Nephron progenitor cell (in vitro differentiated cells): ENCODE data around the gene TDRKH.
A peak's percentile ranks its signal among the peaks of the same experiment; 100 is the strongest.

Source experiments
- DNase-seq: peaks from one replicate; pipeline ENCODE4 v3.0.0; 2021
- H3K27ac Mint-ChIP-seq: 2 replicates; pipeline ENCODE4 v1.8.0; 2021; ENCODE audit warnings: mild to moderate bottlenecking, moderate library complexity, mixed read lengths
- H3K27me3 Mint-ChIP-seq: 2 replicates; pipeline ENCODE4 v1.8.0; 2021; ENCODE audit warnings: mild to moderate bottlenecking, low read depth, mixed read lengths; ENCODE audit not compliant: poor library complexity
- H3K36me3 Mint-ChIP-seq: 2 replicates; pipeline ENCODE4 v1.8.0; 2021; ENCODE audit warnings: low read depth, mixed read lengths
- H3K4me1 Mint-ChIP-seq: 2 replicates; pipeline ENCODE4 v1.8.0; 2021; ENCODE audit warnings: mixed read lengths
- H3K4me3 Mint-ChIP-seq: 2 replicates; pipeline ENCODE4 v1.8.0; 2021; ENCODE audit warnings: mild to moderate bottlenecking, moderate library complexity, mixed read lengths
- H3K9me3 Mint-ChIP-seq: 2 replicates; pipeline ENCODE4 v1.8.0; 2021; ENCODE audit warnings: mild to moderate bottlenecking, moderate library complexity, mixed read lengths
- CTCF ChIP-seq: fragments of 200-600 bp; sonication (generic); IDR thresholded peaks from 2 replicates; pipeline ENCODE4 v1.5.0; 2021; ENCODE audit warnings: antibody characterized with exemption

The TDRKH gene

GRCh38 chr1:151799179-151800022 lies 9.1 kb upstream of the TDRKH start:
- no peaks in the 10 kb centered on the region for H3K9me3 Mint-ChIP-seq
- H3K36me3 Mint-ChIP-seq = no peaks in the 10 kb centered on the region
- TF ChIP-seq CTCF = no peak
- DNase-seq = no peak
- H3K27me3 Mint-ChIP-seq = peaks cover 70% of the 10 kb centered on the region
- no peak overlapping the region for H3K4me3 Mint-ChIP-seq
- peaks cover 16% of the 10 kb centered on the region for H3K4me1 Mint-ChIP-seq
- no peak overlapping the region for H3K27ac Mint-ChIP-seq

GRCh38 chr1:151798571-151798970 lies 8.3 kb upstream of the TDRKH start:
- no peak for DNase-seq
- Mint-ChIP-seq H3K9me3 (no peaks in the 10 kb centered on the region), H3K4me3 (no peak overlapping the region), H3K4me1 (peaks cover 16% of the 10 kb centered on the region), H3K36me3 (no peaks in the 10 kb centered on the region), H3K27ac (no peak overlapping the region), H3K27me3 (peaks cover 70% of the 10 kb centered on the region)
- TF ChIP-seq CTCF = no peak

GRCh38 chr1:151790940-151791651 lies 796 bp upstream of the TDRKH start:
- H3K4me3 Mint-ChIP-seq = peak overlapping the region; percentile 87
- DNase-seq = peak; percentile 33
- H3K36me3 Mint-ChIP-seq = no peaks in the 10 kb centered on the region
- no peak overlapping the region for H3K27ac Mint-ChIP-seq
- peaks cover 22% of the 10 kb centered on the region for H3K4me1 Mint-ChIP-seq
- H3K27me3 Mint-ChIP-seq = peaks cover 64% of the 10 kb centered on the region
- TF ChIP-seq CTCF = no peak
- H3K9me3 Mint-ChIP-seq = no peaks in the 10 kb centered on the region

GRCh38 chr1:151787689-151788088 lies 2.6 kb downstream of the TDRKH start:
- Mint-ChIP-seq H3K27ac (no peak overlapping the region), H3K4me1 (peaks cover 22% of the 10 kb centered on the region), H3K4me3 (no peak overlapping the region), H3K36me3 (no peaks in the 10 kb centered on the region), H3K27me3 (peaks cover 41% of the 10 kb centered on the region), H3K9me3 (no peaks in the 10 kb centered on the region)
- no peak for DNase-seq
- no peak for TF ChIP-seq CTCF

GRCh38 chr1:151783796-151784195 lies 6.5 kb downstream of the TDRKH start:
- no peak overlapping the region for H3K4me3 Mint-ChIP-seq
- H3K4me1 Mint-ChIP-seq = no peaks in the 10 kb centered on the region
- peaks cover 4% of the 10 kb centered on the region for H3K36me3 Mint-ChIP-seq
- no peak for TF ChIP-seq CTCF
- DNase-seq = no peak
- H3K27ac Mint-ChIP-seq = no peak overlapping the region
- no peaks in the 10 kb centered on the region for H3K9me3 Mint-ChIP-seq
- peaks cover 19% of the 10 kb centered on the region for H3K27me3 Mint-ChIP-seq
